Adipose tissue (tissue), 3 donors: ENCODE data around the gene NDUFA5. TPM values are rescaled to one million over a fixed set of nuclear protein-coding genes. Genes with fewer than 3 reads are reported as not detected.
"Not testable (repeated sequence)": the region's sequence is repeated elsewhere in the genome, so short reads cannot be mapped to it uniquely, and the experiment has no call there.

Experiments used
- H3K27ac ChIP-seq: one replicate; pipeline ENCODE4 v1.5.1; 2013; ENCODE audit warnings: low read depth, low read length
- WGBS, 3 donors: extraction: QIAGEN DNeasy Blood & Tissue Kit; methylation state at CpG; one replicate each; pipeline ENCODE4 v1.1.7; 2013; 5-methylcytosine and 5-hydroxymethylcytosine counted together
- polyA plus RNA-seq, 3 donors: library from polyadenylated mRNA; stranded (reverse); fragments of 200-250 nt; gene quantifications; one replicate each; pipeline ENCODE4 v1.2.3, GENCODE V29; 2013
- donor health status: healthy with polysubstance abuse.
- donor health status: Bipolar disorder and iron deficiency.
- donor health status: healthy.

The NDUFA5 gene
- polyA plus RNA-seq, 3 donors = 27.5 to 93.9 (median 39.6) TPM

GRCh38 chr7:123532343-123532742 is 25.3 kb downstream of the NDUFA5 start:
- H3K27ac ChIP-seq = not testable (repeated sequence)
- WGBS, 3 donors = 13 to 24% (median 22%) methylated on average over 4 to 5 of the region's 14 CpGs

GRCh38 chr7:123530035-123530591 is 27.5 kb downstream of the NDUFA5 start:
- H3K27ac ChIP-seq = not testable (repeated sequence)
- WGBS, 3 donors = 96% methylated on average over 13 of the region's 13 CpGs

GRCh38 chr7:123528265-123528664 is 29.4 kb downstream of the NDUFA5 start:
- H3K27ac ChIP-seq = no peak overlapping the region
- WGBS, 3 donors = 95 to 97% (median 96%) methylated on average over 5 of the region's 5 CpGs

GRCh38 chr7:123527712-123528225 is 29.8 kb downstream of the NDUFA5 start:
- WGBS, 3 donors = 88 to 92% (median 90%) methylated on average over 11 to 19 of the region's 24 CpGs
- H3K27ac ChIP-seq = not testable (repeated sequence)

- not testable (repeated sequence) for H3K27ac ChIP-seq
- 87 to 94% (median 92%) methylated on average over 6 of the region's 7 CpGs for WGBS, 3 donors
These were observed 31.1 kb downstream of the NDUFA5 start for GRCh38 chr7:123526533-123526932.

GRCh38 chr7:123522066-123522465 is 35.6 kb downstream of the NDUFA5 start:
- no peak overlapping the region for H3K27ac ChIP-seq
- WGBS, 3 donors = 49 to 76% (median 64%) methylated on average over 2 of the region's 2 CpGs

- WGBS, 3 donors = 91 to 100% (median 95%) methylated on average over 2 of the region's 2 CpGs
- H3K27ac ChIP-seq = no peak overlapping the region
These were observed 52.4 kb downstream of the NDUFA5 start for GRCh38 chr7:123505221-123505620.

GRCh38 chr7:123502201-123502600 is 55.4 kb downstream of the NDUFA5 start:
- WGBS, 3 donors = 83 to 88% (median 87%) methylated on average over 5 of the region's 5 CpGs
- H3K27ac ChIP-seq = no peak overlapping the region

- 85 to 92% (median 92%) methylated on average over 1 of the region's 1 CpG for WGBS, 3 donors
These were observed 56.6 kb downstream of the NDUFA5 start for GRCh38 chr7:123500878-123501489.

GRCh38 chr7:123499211-123499970 is 58.2 kb downstream of the NDUFA5 start:
- 68 to 87% (median 84%) methylated on average over 8 of the region's 8 CpGs for WGBS, 3 donors
- no peak overlapping the region for H3K27ac ChIP-seq

More at GRCh38 chr7:123500878-123501489, 56.6 kb downstream of the NDUFA5 start:
- no peak overlapping the region for H3K27ac ChIP-seq

GRCh38 chr7:123498601-123499000 is 59.0 kb downstream of the NDUFA5 start:
- no peak overlapping the region for H3K27ac ChIP-seq

GRCh38 chr7:123498031-123498430 is 59.6 kb downstream of the NDUFA5 start:
- no peak overlapping the region for H3K27ac ChIP-seq
- 80 to 86% (median 86%) methylated on average over 1 of the region's 1 CpG for WGBS, 3 donors

More at GRCh38 chr7:123498601-123499000, 59.0 kb downstream of the NDUFA5 start:
- 47 to 70% (median 60%) methylated on average over 2 of the region's 2 CpGs for WGBS, 3 donors

GRCh38 chr7:123494193-123494796 is 63.3 kb downstream of the NDUFA5 start:
- 6 to 8% (median 8%) methylated on average over 3 of the region's 3 CpGs for WGBS, 3 donors
- H3K27ac ChIP-seq = no peak overlapping the region

GRCh38 chr7:123492485-123492884 is 65.1 kb downstream of the NDUFA5 start:
- no peak overlapping the region for H3K27ac ChIP-seq
- 81 to 88% (median 82%) methylated on average over 3 of the region's 3 CpGs for WGBS, 3 donors

Other genes starting within 250 kb of the NDUFA5 start
- under 1 TPM in 2 of 3 donors, not detected in 1; 0.11 to 0.13 TPM for gene IQUB, start 23.2 kb downstream of the NDUFA5 start, polyA plus RNA-seq
- gene ASB15, start 44.0 kb upstream of the NDUFA5 start, polyA plus RNA-seq = under 1 TPM in 1 of 3 donors, not detected in 2; 0.22 TPM
- gene LMOD2, start 98.0 kb upstream of the NDUFA5 start, polyA plus RNA-seq = 1 to 10 TPM in 1 of 3 donors, under 1 TPM in 1, not detected in 1; 0.03 to 1.2 TPM
- gene WASL, start 191.2 kb upstream of the NDUFA5 start, polyA plus RNA-seq = 10 to 100 TPM in 2 of 3 donors, 1 to 10 TPM in 1; 8.6 to 26.0 (median 14.4) TPM